Calu3 (cell line): ENCODE data around the gene SELENOH. TPM values are rescaled to one million over a fixed set of nuclear protein-coding genes. Genes with fewer than 3 reads are reported as not detected.

Experiments used
- BruUV-seq: library from RNA; stranded (reverse); fragments of 400-500 nt; replicated peaks from 2 replicates; lab custom pipeline; 2021; lab: Mats Ljungman, UMichigan
- CTCF ChIA-PET: fragments of 300-600 bp; sonication (Branson Sonifier 250); formaldehyde crosslinking; loops from one replicate; lab custom pipeline; 2022; ENCODE audit warnings: antibody characterized with exemption; lab: Charles Lee
- DNase-seq: peaks from one replicate; pipeline ENCODE4 v3.0.0; 2022
- H3K27ac Mint-ChIP-seq: one replicate; pipeline ENCODE4 v1.8.0; 2022; ENCODE audit warnings: mixed read lengths; ENCODE audit not compliant: unreplicated experiment
- H3K27me3 Mint-ChIP-seq: one replicate; pipeline ENCODE4 v1.8.0; 2022; ENCODE audit warnings: mixed read lengths; ENCODE audit not compliant: unreplicated experiment
- H3K36me3 Mint-ChIP-seq: one replicate; pipeline ENCODE4 v1.8.0; 2022; ENCODE audit warnings: mild to moderate bottlenecking, moderate library complexity, mixed read lengths; ENCODE audit not compliant: insufficient read depth, unreplicated experiment
- H3K4me1 Mint-ChIP-seq: one replicate; pipeline ENCODE4 v1.8.0; 2022; ENCODE audit warnings: mild to moderate bottlenecking, low read depth, mixed read lengths; ENCODE audit not compliant: unreplicated experiment
- H3K4me3 Mint-ChIP-seq: one replicate; pipeline ENCODE4 v1.8.0; 2022; ENCODE audit warnings: mild to moderate bottlenecking, low read depth, moderate library complexity, mixed read lengths; ENCODE audit not compliant: unreplicated experiment
- H3K9me3 Mint-ChIP-seq: one replicate; pipeline ENCODE4 v1.8.0; 2022; ENCODE audit warnings: low read depth, mixed read lengths; ENCODE audit not compliant: unreplicated experiment
- CTCF ChIP-seq: fragments of 200-600 bp; IDR thresholded peaks from one replicate; pipeline ENCODE4 v1.8.0; 2022; ENCODE audit warnings: antibody characterized with exemption; ENCODE audit not compliant: unreplicated experiment
- intact Hi-C: fragments of 100-400 bp; cut with micrococcal nuclease; formaldehyde crosslinking; loops from one replicate; pipeline ENCODE4 v1.10.0; 2022; ENCODE audit not compliant: unreplicated experiment
- total RNA-seq: library from RNA; stranded (reverse); gene quantifications from 2 replicates; pipeline ENCODE4 v1.2.3, GENCODE V29; 2022

The SELENOH gene
- total RNA-seq, 1 experiment from 2014 or later = 131 TPM

GRCh38 chr11:57758174-57758573, 16.9 kb downstream of the SELENOH start:
- CTCF ChIA-PET = interaction anchor here (0.8 to 1.5 kb wide), 2 partner anchors 14 to 42 kb away, joined by 5 to 7 read pairs; no protein-coding TSS in a partner anchor
- BruUV-seq = no TSS peak
- Mint-ChIP-seq H3K9me3 (no peaks in the 10 kb centered on the region), H3K27ac (no peak overlapping the region), H3K27me3 (no peaks in the 10 kb centered on the region), H3K36me3 (peaks cover 23% of the 10 kb centered on the region), H3K4me3 (no peak overlapping the region), H3K4me1 (peaks cover 8% of the 10 kb centered on the region)
- no peak for DNase-seq
- no peak for TF ChIP-seq CTCF
- intact Hi-C loops = no loop called here

DNA sequence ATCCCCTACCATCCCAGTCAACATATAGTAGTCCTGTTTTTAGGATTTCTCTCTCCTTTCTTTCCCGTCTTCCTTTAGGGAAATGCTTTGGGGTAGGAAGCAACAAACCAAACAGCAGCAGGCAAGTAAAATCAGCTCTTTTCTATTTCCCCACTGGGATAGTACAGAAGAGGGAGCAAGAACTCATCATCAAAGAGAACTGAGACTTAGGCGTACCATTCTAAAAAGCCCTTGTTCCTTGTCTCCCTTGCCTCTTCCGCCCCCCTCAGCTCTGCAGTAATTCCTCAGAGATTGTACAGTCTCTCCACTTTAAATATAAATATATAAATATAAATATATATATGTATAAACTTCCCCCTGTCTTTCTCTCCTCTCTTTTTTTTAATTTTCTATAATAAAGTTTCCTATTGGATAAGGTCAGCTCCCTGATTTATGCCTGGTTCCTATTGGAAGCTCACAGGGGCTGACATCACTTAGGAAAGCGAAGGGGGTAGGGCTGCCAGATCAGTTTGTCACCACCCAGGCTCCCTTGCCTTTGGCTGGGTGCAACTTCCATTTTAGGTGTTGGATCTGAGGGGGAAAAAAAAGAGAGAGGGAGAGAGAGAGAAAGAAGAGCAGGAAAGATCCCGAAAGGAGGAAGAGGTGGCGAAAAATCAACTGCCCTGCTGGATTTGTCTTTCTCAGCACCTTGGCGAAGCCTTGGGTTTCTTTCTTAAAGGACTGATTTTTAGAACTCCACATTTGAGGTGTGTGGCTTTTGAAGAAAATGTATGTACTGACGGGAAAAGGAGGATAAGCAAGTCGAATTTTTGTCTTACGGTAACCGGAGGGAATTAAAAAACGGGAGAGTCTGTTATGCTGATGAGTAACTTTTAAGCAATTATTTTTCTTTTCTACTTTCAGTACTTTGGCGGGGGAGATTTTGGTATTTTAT, 20.3 kb downstream of the SELENOH start, which contains the start of gene CTNND1:
Gene CTNND1 (plus strand): TSS at position 502 of the 934 bp plus-strand sequence. CDS start 29,677 bp downstream, outside the sequence.
- BruUV-seq = TSS peak; percentile 69
- H3K27me3 Mint-ChIP-seq = no peaks in the 10 kb centered on the region
- H3K4me1 Mint-ChIP-seq = peaks cover 22% of the 10 kb centered on the region
- H3K27ac Mint-ChIP-seq = peak within 1 kb of the TSS; percentile 99
- DNase-seq = peak; percentile 89
- no peaks in the 10 kb centered on the region for H3K9me3 Mint-ChIP-seq
- CTCF ChIA-PET = interaction anchor here (0.6 to 4.3 kb wide), 9 partner anchors 9 to 525 kb away, joined by 3 to 30 read pairs (median 6); partner anchors contain the start of genes BTBD18 and MED19
- H3K4me3 Mint-ChIP-seq = peak within 1 kb of the TSS; percentile 88
- peaks cover 57% of the 10 kb centered on the region for H3K36me3 Mint-ChIP-seq
- intact Hi-C loops = loop anchor here (1.0 to 2.0 kb wide), 2 partner anchors 18 to 37 kb away; no protein-coding TSS in a partner anchor
- TF ChIP-seq CTCF = no peak

DNA sequence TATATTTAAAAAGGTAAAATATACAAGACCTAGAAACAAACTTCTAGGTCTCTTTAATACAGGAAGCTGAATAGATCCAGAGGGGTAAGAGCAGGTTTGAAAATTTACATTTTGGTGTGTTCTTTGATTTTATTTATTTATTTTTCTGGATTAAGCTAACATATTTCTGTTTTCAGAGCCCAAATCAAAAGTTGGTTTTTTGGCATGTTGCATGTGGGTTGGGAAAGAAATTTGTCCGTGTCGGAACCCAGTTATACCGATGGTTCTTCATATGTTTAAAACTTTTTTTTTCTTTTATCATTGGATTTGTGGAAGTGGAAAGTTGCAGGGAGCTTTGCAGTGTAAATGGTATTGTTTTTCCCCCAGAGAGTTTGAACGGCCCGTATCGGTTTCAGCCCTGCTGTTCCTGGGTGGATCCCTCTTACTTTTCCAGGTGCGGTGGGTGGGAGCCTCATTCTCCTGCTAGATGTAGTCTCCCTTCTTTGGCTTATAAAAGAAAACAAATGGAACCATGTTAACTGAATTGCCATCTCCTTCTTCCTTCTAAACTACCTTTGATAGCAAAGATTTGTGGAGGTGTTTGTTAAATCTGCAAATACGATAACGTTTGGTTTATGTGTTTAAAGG, 21.1 kb downstream of the SELENOH start:
- Mint-ChIP-seq H3K27ac (peak overlapping the region; percentile 99), H3K27me3 (no peaks in the 10 kb centered on the region), H3K4me1 (peaks cover 29% of the 10 kb centered on the region), H3K9me3 (no peaks in the 10 kb centered on the region), H3K4me3 (peak overlapping the region; percentile 88), H3K36me3 (peaks cover 64% of the 10 kb centered on the region)
- no peak for DNase-seq
- intact Hi-C loops = loop anchor here (2.0 kb wide), 1 partner anchor 36 kb away; no protein-coding TSS in a partner anchor
- no peak for TF ChIP-seq CTCF
- CTCF ChIA-PET = interaction anchor here (0.6 to 4.3 kb wide), 8 partner anchors 10 to 37 kb away, joined by 3 to 30 read pairs (median 8); partner anchors contain the start of gene BTBD18
- TSS peak; percentile 75 for BruUV-seq

GRCh38 chr11:57763568-57763967, 22.3 kb downstream of the SELENOH start:
- TF ChIP-seq CTCF = no peak
- no TSS peak for BruUV-seq
- Mint-ChIP-seq H3K27ac (peak overlapping the region; percentile 99), H3K36me3 (peaks cover 75% of the 10 kb centered on the region), H3K9me3 (no peaks in the 10 kb centered on the region), H3K27me3 (no peaks in the 10 kb centered on the region), H3K4me3 (peak overlapping the region; percentile 88), H3K4me1 (peaks cover 41% of the 10 kb centered on the region)
- intact Hi-C loops = loop anchor here (2.0 kb wide), 1 partner anchor 35 kb away; no protein-coding TSS in a partner anchor
- CTCF ChIA-PET = interaction anchor here (0.6 to 2.1 kb wide), 7 partner anchors 11 to 37 kb away, joined by 3 to 7 read pairs (median 4); no protein-coding TSS in a partner anchor
- DNase-seq = no peak
